Measurements from ENCODE around the gene ALPG. TPM values are rescaled to one million over a fixed set of nuclear protein-coding genes. Genes with fewer than 3 reads are reported as not detected.

The ALPG gene
- total and polyA plus RNA-seq, 4 donors: not detected

DNA sequence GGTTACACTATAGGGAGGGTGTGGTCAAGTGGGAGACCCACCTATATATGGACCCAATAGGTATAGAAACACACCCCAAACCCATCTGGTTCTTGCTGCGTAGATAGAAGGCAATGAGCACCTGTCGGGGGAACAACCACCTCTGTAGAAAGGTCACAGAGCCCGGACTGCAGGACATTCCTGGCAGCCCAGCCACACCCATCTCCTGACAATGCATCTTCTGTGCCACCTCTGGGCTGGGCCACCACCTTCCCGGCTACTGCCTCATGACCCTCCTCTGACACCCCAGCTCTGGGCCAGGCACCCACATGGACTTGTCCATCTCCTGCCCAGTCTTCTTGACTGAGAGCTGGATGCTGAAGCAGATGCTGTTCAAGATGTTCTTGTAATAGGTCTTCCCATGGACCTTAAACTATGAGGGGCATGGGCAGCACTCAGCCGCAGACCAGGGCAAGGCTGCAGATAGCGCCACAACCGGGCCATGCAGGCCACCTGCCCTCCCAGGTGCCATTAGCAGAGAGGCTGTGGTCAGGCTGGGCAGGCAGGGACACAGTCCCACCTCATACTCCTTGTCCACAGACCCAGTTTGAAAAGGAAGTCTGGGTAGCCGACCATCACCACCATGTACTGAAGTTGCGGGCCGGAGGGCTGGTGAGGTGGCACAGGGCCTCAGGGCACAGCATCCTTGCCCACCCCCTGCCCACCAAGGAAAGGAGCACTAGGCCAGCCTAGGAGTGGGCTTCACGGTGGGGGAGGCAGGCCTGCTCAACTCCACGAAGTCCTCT is 9.3 kb downstream of the ALPG start:
- Histone ChIP-seq H3K9ac (ENCODE audit: low read depth in 1 of 2, low read length in 2 of 2) (no peak overlapping the region), H3K36me3 (ENCODE audit: control insufficient read depth in 4 of 4, insufficient read depth in 3 of 4, low read depth in 1 of 4, low read length in 3 of 4) (no peaks in the 10 kb centered on the region), H3K9me3 (ENCODE audit: control insufficient read depth in 4 of 4, low read length in 3 of 4) (no peaks in the 10 kb centered on the region), H3K4me3 (ENCODE audit: low read depth in 1 of 3, low read length in 3 of 3) (no peak overlapping the region), H3K27ac (ENCODE audit: low read depth in 1 of 2, low read length in 2 of 2) (no peak overlapping the region), H3K27me3 (ENCODE audit: control insufficient read depth in 4 of 4, insufficient read depth in 4 of 4, low read length in 3 of 4) (peaks cover 2 to 8% (median 6%) of the 10 kb centered on the region in 4 donors), H3K4me1 (ENCODE audit: control insufficient read depth in 4 of 4, insufficient read depth in 4 of 4, low read length in 3 of 4) (peaks cover 0 to 27% (median 17%) of the 10 kb centered on the region in 4 donors)
- TF ChIP-seq TAF1 (conservative IDR thresholded peaks at IDR 0.05) (no peak), HNF4A (conservative IDR thresholded peaks at IDR 0.05) (no peak), EGR1 (IDR thresholded peaks at IDR 0.05; ENCODE audit: low read depth in 2 of 2) (no peak), GABPA (IDR thresholded peaks at IDR 0.05 in 1 of 2, conservative IDR thresholded peaks at IDR 0.05 in 1 of 2) (no peak), FOXA2 (IDR thresholded peaks at IDR 0.05) (no peak), HNF4G (IDR thresholded peaks at IDR 0.05) (no peak), YY1 (IDR thresholded peaks at IDR 0.05) (no peak), NR2F2 (IDR thresholded peaks at IDR 0.05) (no peak), RXRA (IDR thresholded peaks at IDR 0.05) (no peak), SP1 (IDR thresholded peaks at IDR 0.05) (no peak)
- TF ChIP-seq, protein P1, sequence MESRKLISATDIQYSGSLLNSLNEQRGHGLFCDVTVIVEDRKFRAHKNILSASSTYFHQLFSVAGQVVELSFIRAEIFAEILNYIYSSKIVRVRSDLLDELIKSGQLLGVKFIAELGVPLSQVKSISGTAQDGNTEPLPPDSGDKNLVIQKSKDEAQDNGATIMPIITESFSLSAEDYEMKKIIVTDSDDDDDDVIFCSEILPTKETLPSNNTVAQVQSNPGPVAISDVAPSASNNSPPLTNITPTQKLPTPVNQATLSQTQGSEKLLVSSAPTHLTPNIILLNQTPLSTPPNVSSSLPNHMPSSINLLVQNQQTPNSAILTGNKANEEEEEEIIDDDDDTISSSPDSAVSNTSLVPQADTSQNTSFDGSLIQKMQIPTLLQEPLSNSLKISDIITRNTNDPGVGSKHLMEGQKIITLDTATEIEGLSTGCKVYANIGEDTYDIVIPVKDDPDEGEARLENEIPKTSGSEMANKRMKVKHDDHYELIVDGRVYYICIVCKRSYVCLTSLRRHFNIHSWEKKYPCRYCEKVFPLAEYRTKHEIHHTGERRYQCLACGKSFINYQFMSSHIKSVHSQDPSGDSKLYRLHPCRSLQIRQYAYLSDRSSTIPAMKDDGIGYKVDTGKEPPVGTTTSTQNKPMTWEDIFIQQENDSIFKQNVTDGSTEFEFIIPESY (IDR thresholded peaks at IDR 0.05): no peak
- TF ChIP-seq, protein P2, sequence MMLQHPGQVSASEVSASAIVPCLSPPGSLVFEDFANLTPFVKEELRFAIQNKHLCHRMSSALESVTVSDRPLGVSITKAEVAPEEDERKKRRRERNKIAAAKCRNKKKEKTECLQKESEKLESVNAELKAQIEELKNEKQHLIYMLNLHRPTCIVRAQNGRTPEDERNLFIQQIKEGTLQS (IDR thresholded peaks at IDR 0.05): no peak
- TF ChIP-seq, protein P3, sequence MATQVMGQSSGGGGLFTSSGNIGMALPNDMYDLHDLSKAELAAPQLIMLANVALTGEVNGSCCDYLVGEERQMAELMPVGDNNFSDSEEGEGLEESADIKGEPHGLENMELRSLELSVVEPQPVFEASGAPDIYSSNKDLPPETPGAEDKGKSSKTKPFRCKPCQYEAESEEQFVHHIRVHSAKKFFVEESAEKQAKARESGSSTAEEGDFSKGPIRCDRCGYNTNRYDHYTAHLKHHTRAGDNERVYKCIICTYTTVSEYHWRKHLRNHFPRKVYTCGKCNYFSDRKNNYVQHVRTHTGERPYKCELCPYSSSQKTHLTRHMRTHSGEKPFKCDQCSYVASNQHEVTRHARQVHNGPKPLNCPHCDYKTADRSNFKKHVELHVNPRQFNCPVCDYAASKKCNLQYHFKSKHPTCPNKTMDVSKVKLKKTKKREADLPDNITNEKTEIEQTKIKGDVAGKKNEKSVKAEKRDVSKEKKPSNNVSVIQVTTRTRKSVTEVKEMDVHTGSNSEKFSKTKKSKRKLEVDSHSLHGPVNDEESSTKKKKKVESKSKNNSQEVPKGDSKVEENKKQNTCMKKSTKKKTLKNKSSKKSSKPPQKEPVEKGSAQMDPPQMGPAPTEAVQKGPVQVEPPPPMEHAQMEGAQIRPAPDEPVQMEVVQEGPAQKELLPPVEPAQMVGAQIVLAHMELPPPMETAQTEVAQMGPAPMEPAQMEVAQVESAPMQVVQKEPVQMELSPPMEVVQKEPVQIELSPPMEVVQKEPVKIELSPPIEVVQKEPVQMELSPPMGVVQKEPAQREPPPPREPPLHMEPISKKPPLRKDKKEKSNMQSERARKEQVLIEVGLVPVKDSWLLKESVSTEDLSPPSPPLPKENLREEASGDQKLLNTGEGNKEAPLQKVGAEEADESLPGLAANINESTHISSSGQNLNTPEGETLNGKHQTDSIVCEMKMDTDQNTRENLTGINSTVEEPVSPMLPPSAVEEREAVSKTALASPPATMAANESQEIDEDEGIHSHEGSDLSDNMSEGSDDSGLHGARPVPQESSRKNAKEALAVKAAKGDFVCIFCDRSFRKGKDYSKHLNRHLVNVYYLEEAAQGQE (IDR thresholded peaks at IDR 0.05): no peak
- TF ChIP-seq, protein P4, sequence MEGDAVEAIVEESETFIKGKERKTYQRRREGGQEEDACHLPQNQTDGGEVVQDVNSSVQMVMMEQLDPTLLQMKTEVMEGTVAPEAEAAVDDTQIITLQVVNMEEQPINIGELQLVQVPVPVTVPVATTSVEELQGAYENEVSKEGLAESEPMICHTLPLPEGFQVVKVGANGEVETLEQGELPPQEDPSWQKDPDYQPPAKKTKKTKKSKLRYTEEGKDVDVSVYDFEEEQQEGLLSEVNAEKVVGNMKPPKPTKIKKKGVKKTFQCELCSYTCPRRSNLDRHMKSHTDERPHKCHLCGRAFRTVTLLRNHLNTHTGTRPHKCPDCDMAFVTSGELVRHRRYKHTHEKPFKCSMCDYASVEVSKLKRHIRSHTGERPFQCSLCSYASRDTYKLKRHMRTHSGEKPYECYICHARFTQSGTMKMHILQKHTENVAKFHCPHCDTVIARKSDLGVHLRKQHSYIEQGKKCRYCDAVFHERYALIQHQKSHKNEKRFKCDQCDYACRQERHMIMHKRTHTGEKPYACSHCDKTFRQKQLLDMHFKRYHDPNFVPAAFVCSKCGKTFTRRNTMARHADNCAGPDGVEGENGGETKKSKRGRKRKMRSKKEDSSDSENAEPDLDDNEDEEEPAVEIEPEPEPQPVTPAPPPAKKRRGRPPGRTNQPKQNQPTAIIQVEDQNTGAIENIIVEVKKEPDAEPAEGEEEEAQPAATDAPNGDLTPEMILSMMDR (IDR thresholded peaks at IDR 0.05; ENCODE audit: low read depth, low read length, missing input control): no peak
- TF ChIP-seq, protein P5, sequence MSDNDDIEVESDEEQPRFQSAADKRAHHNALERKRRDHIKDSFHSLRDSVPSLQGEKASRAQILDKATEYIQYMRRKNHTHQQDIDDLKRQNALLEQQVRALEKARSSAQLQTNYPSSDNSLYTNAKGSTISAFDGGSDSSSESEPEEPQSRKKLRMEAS (IDR thresholded peaks at IDR 0.05): no peak
- WGBS: 92% methylated on average over 12 of the region's 12 CpGs
- DNase-seq (ENCODE audit: low spot score): no peak

Measured in liver (tissue), 9 donors.